Keratinocyte (primary cell): Measurements from ENCODE around the gene KCTD2. TPM values are rescaled to one million over a fixed set of nuclear protein-coding genes. Genes with fewer than 3 reads are reported as not detected.

Experiments
- DNase-seq: peaks from one replicate; pipeline ENCODE4 v3.0.0-alpha.2; 2011; ENCODE audit warnings: low read depth, missing footprints, low spot score
- FAIRE-seq: peaks from 2 replicates; lab custom pipeline; 2011; peaks lifted over from hg19 to GRCh38; lab: Jason Lieb, UNC
- H2AFZ ChIP-seq: 2 replicates; pipeline ENCODE4 v1.6.0; 2012; ENCODE audit warnings: low read length, control low read depth, inconsistent platforms; ENCODE audit not compliant: control insufficient read depth
- H3K27ac ChIP-seq: 2 replicates; pipeline ENCODE4 v1.5.1; 2011; ENCODE audit warnings: low read length; ENCODE audit not compliant: control insufficient read depth, insufficient read depth
- H3K27me3 ChIP-seq: 3 replicates; pipeline ENCODE4 v1.6.0; 2011; ENCODE audit warnings: low read length; ENCODE audit not compliant: control insufficient read depth, insufficient read depth; ENCODE audit errors: extremely low read depth
- H3K36me3 ChIP-seq, 2 experiments: 2 replicates in 1 of 2; 3 replicates in 1 of 2; pipeline ENCODE4 v1.5.1; 2011; ENCODE audit warnings: low read length in 2 of 2, mild to moderate bottlenecking in 1 of 2; ENCODE audit not compliant: control insufficient read depth in 2 of 2, insufficient read depth in 2 of 2; ENCODE audit errors: extremely low read depth in 1 of 2
- H3K4me1 ChIP-seq: 3 replicates; pipeline ENCODE4 v1.5.1; 2011; ENCODE audit warnings: low read length; ENCODE audit not compliant: control insufficient read depth, insufficient read depth; ENCODE audit errors: extremely low read depth
- H3K4me2 ChIP-seq: 3 replicates; pipeline ENCODE4 v1.6.0; 2011; ENCODE audit warnings: low read depth, low read length; ENCODE audit not compliant: control insufficient read depth, insufficient read depth; ENCODE audit errors: extremely low read depth
- H3K4me3 ChIP-seq, 3 experiments: fragments of 200-600 bp in 1 of 3; sonication (generic) in 1 of 3; 2 replicates in 2 of 3; 3 replicates in 1 of 3; pipeline ENCODE4 v1.5.1; 2011 to 2016; ENCODE audit warnings: low read length in 3 of 3, mild to moderate bottlenecking in 3 of 3, control low read depth in 2 of 3, inconsistent platforms in 1 of 3, low read depth in 1 of 3, mixed read lengths in 1 of 3, mixed run types in 1 of 3, moderate library complexity in 1 of 3; ENCODE audit not compliant: control insufficient read depth in 2 of 3, insufficient read depth in 2 of 3; ENCODE audit errors: extremely low read depth in 1 of 3
- H3K79me2 ChIP-seq: 2 replicates; pipeline ENCODE4 v1.6.0; 2012; ENCODE audit warnings: low read length; ENCODE audit not compliant: control insufficient read depth, insufficient read depth
- H3K9ac ChIP-seq: 3 replicates; pipeline ENCODE4 v1.6.0; 2011; ENCODE audit warnings: low read length; ENCODE audit not compliant: control insufficient read depth, insufficient read depth; ENCODE audit errors: extremely low read depth
- H3K9me1 ChIP-seq: 3 replicates; pipeline ENCODE4 v1.6.0; 2011; ENCODE audit warnings: low read length; ENCODE audit not compliant: control insufficient read depth, insufficient read depth; ENCODE audit errors: extremely low read depth
- H3K9me3 ChIP-seq: 2 replicates; pipeline ENCODE4 v1.5.1; 2012; ENCODE audit warnings: low read depth, low read length; ENCODE audit not compliant: control insufficient read depth
- H4K20me1 ChIP-seq: 3 replicates; pipeline ENCODE4 v1.6.0; 2011; ENCODE audit warnings: low read length; ENCODE audit not compliant: control insufficient read depth, insufficient read depth; ENCODE audit errors: extremely low read depth
- EZH2 ChIP-seq: IDR thresholded peaks from one replicate; pipeline ENCODE4 v1.6.1; 2012; ENCODE audit warnings: inconsistent platforms, mild to moderate bottlenecking, low read length, moderate library complexity
- dilution Hi-C: fragments of 300-500 bp; cut with MboI; formaldehyde crosslinking; loops from one replicate; pipeline ENCODE4 v1.7.0; 2020; ENCODE audit warnings: low sequenced_read_pairs; ENCODE audit not compliant: extremely low pct_ligation_motif_present
- polyA plus RNA-seq, 5 experiments: library from polyadenylated mRNA; depleted of rRNA in 3 of 5; stranded (reverse) in 3 of 5; stranded (forward) in 1 of 5; unstranded in 1 of 5; fragments of >200 nt; gene quantifications; 1 replicate in 1 of 5; 2 replicates in 3 of 5; 3 replicates in 1 of 5; pipeline versions ENCODE4 v1.2.1 to v1.2.3, GENCODE V29; 2011 to 2012; ENCODE audit warnings: missing spikeins in 2 of 5, low read depth in 1 of 5, low replicate concordance in 1 of 5
- TF ChIP-seq, protein P1 (sequence below), 3 experiments: IDR thresholded peaks in 1 of 3; conservative IDR thresholded peaks in 1 of 3; optimal IDR thresholded peaks in 1 of 3; 2 replicates in 2 of 3; 3 replicates in 1 of 3; pipeline versions ENCODE3 to v1.5.1; 2011; ENCODE audit warnings: low read length in 3 of 3, mild to moderate bottlenecking in 3 of 3, moderate library complexity in 2 of 3, control low read depth in 1 of 3, inconsistent platforms in 1 of 3; ENCODE audit not compliant: insufficient read depth in 2 of 3; ENCODE audit errors: extremely low read depth in 1 of 3

KCTD2 gene
- polyA plus RNA-seq, 1 donor (not counting 4 experiments of a cell fraction or from before 2014, with no cell fraction given): 20.7 TPM

DNA sequence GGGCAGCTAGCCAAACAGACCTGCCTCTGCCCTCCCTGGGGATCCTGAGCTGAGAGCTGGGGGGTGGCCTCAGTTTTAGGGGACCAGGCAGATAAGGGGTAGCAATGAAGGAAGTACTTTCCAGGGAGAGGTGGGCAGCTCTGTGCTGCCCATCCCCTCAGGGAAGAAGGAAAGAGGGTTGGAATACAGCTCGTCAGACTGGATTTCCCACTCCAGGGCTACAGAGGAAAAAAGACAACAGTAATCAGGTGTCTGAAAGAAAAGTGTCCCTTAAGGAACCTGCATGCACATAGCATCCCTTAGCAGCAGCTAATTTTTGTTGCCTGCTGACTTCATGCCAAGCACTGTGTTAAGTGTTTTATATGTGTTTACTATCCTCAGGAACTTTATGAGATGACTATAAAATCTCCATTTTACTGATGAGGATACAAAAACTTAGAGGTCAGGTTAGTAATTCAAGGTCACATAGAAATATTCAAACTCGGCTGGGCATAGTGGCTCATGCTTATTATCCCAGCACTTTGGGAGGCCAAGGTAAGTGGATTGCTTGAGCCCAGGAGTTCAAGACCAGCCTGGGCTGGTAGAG lies 37.8 kb upstream of the KCTD2 start:
- H3K4me1 ChIP-seq: peaks cover 21% of the 10 kb centered on the region
- H3K4me2 ChIP-seq: no peak overlapping the region
- H2AFZ ChIP-seq: no peak overlapping the region
- H3K79me2 ChIP-seq: peaks cover 11% of the 10 kb centered on the region
- H3K9ac ChIP-seq: no peak overlapping the region
- DNase-seq (no peak), FAIRE-seq (no peak)
- dilution Hi-C loops: no loop called here
- no peaks in the 10 kb centered on the region for H3K9me3 ChIP-seq
- no peak overlapping the region for H3K4me3 ChIP-seq
- no peaks in the 10 kb centered on the region for H4K20me1 ChIP-seq
- no peaks in the 10 kb centered on the region for H3K27me3 ChIP-seq
- H3K36me3 ChIP-seq: peaks cover 0 to 8% of the 10 kb centered on the region in 2 experiments
- H3K27ac ChIP-seq: no peak overlapping the region
- peaks cover 4% of the 10 kb centered on the region for H3K9me1 ChIP-seq
- no peak for TF ChIP-seq EZH2
- TF ChIP-seq, protein P1, sequence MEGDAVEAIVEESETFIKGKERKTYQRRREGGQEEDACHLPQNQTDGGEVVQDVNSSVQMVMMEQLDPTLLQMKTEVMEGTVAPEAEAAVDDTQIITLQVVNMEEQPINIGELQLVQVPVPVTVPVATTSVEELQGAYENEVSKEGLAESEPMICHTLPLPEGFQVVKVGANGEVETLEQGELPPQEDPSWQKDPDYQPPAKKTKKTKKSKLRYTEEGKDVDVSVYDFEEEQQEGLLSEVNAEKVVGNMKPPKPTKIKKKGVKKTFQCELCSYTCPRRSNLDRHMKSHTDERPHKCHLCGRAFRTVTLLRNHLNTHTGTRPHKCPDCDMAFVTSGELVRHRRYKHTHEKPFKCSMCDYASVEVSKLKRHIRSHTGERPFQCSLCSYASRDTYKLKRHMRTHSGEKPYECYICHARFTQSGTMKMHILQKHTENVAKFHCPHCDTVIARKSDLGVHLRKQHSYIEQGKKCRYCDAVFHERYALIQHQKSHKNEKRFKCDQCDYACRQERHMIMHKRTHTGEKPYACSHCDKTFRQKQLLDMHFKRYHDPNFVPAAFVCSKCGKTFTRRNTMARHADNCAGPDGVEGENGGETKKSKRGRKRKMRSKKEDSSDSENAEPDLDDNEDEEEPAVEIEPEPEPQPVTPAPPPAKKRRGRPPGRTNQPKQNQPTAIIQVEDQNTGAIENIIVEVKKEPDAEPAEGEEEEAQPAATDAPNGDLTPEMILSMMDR (optimal IDR thresholded peaks at IDR 0.05 in 1 of 3, IDR thresholded peaks at IDR 0.05 in 1 of 3, conservative IDR thresholded peaks at IDR 0.05 in 1 of 3; ENCODE audit: extremely low read depth in 1 of 3, insufficient read depth in 2 of 3, low read length in 3 of 3): no peak

DNA sequence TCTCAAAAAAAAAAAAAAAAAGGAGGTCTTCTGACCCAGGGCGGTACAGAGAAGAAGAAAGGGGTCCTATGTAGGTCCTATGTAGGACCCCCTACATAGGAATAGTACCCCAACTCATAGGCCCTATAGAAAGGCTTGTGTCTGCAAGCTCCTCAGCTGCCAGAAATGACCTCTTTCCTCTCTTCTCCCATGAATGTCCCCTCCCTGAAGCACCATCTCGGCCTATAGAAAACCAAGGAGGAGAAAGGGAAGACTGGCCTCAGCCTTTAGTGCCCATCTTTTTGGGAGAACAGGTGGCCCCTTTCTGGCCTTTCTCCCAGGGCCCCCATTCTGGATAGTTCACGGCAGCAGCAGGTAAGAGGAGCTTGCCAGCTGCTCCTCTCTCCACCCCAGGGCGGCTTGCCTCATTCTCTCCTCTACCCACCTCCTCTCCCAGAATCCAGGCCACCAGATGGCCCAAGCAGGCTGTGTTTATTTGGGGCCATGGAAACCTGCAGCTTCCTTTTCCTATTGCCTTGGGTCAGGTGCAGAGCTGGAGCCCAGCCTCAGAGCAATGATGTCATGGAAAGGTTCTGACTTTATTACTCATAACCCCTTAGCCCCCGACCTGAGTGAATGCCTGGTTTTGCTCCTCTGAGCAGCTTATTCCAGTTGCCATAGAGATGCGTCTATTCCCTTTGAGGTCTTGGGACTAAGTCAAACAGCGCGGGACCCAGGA lies 36.2 kb upstream of the KCTD2 start:
- TF ChIP-seq EZH2: no peak
- TF ChIP-seq, protein P1 (optimal IDR thresholded peaks at IDR 0.05 in 1 of 3, IDR thresholded peaks at IDR 0.05 in 1 of 3, conservative IDR thresholded peaks at IDR 0.05 in 1 of 3; ENCODE audit: extremely low read depth in 1 of 3, insufficient read depth in 2 of 3, low read length in 3 of 3): peak in 1 of 3 experiments; percentile 23
- H3K4me1 ChIP-seq: peaks cover 21% of the 10 kb centered on the region
- no peak for DNase-seq
- H2AFZ ChIP-seq: peak overlapping the region; percentile 94
- H3K36me3 ChIP-seq: no peaks in the 10 kb centered on the region
- dilution Hi-C loops: no loop called here
- H3K27me3 ChIP-seq: no peaks in the 10 kb centered on the region
- peak; percentile 32 for FAIRE-seq
- no peaks in the 10 kb centered on the region for H4K20me1 ChIP-seq
- peaks cover 20% of the 10 kb centered on the region for H3K79me2 ChIP-seq
- H3K4me2 ChIP-seq: peak overlapping the region; percentile 98
- H3K27ac ChIP-seq: peak overlapping the region; percentile 61
- H3K9me1 ChIP-seq: peaks cover 4% of the 10 kb centered on the region
- H3K9me3 ChIP-seq: no peaks in the 10 kb centered on the region
- H3K4me3 ChIP-seq: no peak overlapping the region
- H3K9ac ChIP-seq: no peak overlapping the region
